ENCODE data around the gene DECR2. TPM values are rescaled to one million over a fixed set of nuclear protein-coding genes. Genes with fewer than 3 reads are reported as not detected.

Gene DECR2
- total and polyA plus RNA-seq, 2 of the 13 experiments (the other 11 are each of a cell fraction or from before 2014, with no cell fraction given), result 36.3 to 44.6 TPM

GRCh38 chr16:381012-381788, 20.5 kb upstream of the DECR2 start (continued):
- TF ChIP-seq HNF4A (CRISPR knock-in tag; IDR thresholded peaks at IDR 0.05) (no peak; the same call in 1 of the 2 replicates), PCBP2 (optimal IDR thresholded peaks at IDR 0.05; ENCODE audit: low read depth, low read length, poor library complexity, severe bottlenecking) (no peak), BCL6 (CRISPR knock-in tag; IDR thresholded peaks at IDR 0.05) (no peak), CHCHD3 (CRISPR knock-in tag; IDR thresholded peaks at IDR 0.05) (no peak), ZBTB3 (CRISPR knock-in tag; IDR thresholded peaks at IDR 0.05; ENCODE audit: borderline replicate concordance, low read depth) (no peak), JUND (CRISPR knock-in tag; IDR thresholded peaks at IDR 0.05) (no peak), RFXAP (CRISPR knock-in tag; IDR thresholded peaks at IDR 0.05; ENCODE audit: borderline replicate concordance) (no peak), RERE (CRISPR knock-in tag; IDR thresholded peaks at IDR 0.05; ENCODE audit: low read depth) (no peak), CSRNP2 (CRISPR knock-in tag; conservative IDR thresholded peaks at IDR 0.05; ENCODE audit: low read depth) (no peak), ZNF775 (CRISPR knock-in tag; IDR thresholded peaks at IDR 0.05; ENCODE audit: borderline replicate concordance) (no peak), SKIL (CRISPR knock-in tag; IDR thresholded peaks at IDR 0.05; ENCODE audit: borderline replicate concordance) (no peak), NCOA5 (CRISPR knock-in tag; IDR thresholded peaks at IDR 0.05) (no peak), ZNF160 (CRISPR knock-in tag; IDR thresholded peaks at IDR 0.05) (0 out of 2 replicates have a peak, but pooled peaks have one; percentile 31), ZNF629 (CRISPR knock-in tag; conservative IDR thresholded peaks at IDR 0.05) (no peak)
- TF ChIP-seq, protein P1, sequence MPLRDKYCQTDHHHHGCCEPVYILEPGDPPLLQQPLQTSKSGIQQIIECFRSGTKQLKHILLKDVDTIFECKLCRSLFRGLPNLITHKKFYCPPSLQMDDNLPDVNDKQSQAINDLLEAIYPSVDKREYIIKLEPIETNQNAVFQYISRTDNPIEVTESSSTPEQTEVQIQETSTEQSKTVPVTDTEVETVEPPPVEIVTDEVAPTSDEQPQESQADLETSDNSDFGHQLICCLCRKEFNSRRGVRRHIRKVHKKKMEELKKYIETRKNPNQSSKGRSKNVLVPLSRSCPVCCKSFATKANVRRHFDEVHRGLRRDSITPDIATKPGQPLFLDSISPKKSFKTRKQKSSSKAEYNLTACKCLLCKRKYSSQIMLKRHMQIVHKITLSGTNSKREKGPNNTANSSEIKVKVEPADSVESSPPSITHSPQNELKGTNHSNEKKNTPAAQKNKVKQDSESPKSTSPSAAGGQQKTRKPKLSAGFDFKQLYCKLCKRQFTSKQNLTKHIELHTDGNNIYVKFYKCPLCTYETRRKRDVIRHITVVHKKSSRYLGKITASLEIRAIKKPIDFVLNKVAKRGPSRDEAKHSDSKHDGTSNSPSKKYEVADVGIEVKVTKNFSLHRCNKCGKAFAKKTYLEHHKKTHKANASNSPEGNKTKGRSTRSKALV (CRISPR knock-in tag; IDR thresholded peaks at IDR 0.05), result no peak

Measured in HepG2 (cell line).